Measurements from ENCODE around the gene FBXL22. TPM values are rescaled to one million over a fixed set of nuclear protein-coding genes. Genes with fewer than 3 reads are reported as not detected.

FBXL22 gene
- total RNA-seq, 1 experiment from 2014 or later: 0.46 TPM

DNA sequence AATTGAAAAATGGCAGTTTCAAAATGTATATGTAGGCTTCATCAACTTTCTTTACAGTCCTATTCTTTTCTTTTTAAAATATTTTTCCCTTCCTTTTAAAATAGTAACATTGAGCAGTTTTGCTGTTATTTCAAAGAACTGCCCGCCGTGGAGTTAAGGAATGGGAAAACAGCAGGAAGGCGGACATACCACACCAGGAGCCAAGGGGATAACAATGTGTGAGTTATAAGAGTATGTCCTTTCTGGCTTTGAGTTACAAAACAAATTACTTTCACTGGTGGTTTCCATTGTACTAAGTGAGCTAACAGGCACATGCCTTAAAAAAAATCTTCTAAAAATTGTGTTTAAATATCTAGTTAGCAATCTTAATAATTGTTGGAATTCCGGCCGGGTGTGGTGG is 37.4 kb upstream of the FBXL22 start:
- Mint-ChIP-seq H3K4me1 (peaks cover 52% of the 10 kb centered on the region), H3K36me3 (no peaks in the 10 kb centered on the region; the same call in none of the 2 replicates), H3K27ac (peak overlapping the region; percentile 89; the same call in 1 of the 2 replicates), H3K27me3 (ENCODE audit: low read depth) (no peaks in the 10 kb centered on the region), H3K4me3 (peak overlapping the region; percentile 14; the same call in 1 of the 2 replicates), H3K9me3 (no peaks in the 10 kb centered on the region)
- ChIA-PET CTCF (interaction anchor here (1.6 kb wide), 1 partner anchor 40 kb away, joined by 5 read pairs; no protein-coding TSS in a partner anchor), POLR2A (interaction anchor here (0.7 kb wide), 1 partner anchor 21 kb away, joined by 3 read pairs; no protein-coding TSS in a partner anchor)
- ATAC-seq: peak; percentile 47
- TF ChIP-seq, protein P1, sequence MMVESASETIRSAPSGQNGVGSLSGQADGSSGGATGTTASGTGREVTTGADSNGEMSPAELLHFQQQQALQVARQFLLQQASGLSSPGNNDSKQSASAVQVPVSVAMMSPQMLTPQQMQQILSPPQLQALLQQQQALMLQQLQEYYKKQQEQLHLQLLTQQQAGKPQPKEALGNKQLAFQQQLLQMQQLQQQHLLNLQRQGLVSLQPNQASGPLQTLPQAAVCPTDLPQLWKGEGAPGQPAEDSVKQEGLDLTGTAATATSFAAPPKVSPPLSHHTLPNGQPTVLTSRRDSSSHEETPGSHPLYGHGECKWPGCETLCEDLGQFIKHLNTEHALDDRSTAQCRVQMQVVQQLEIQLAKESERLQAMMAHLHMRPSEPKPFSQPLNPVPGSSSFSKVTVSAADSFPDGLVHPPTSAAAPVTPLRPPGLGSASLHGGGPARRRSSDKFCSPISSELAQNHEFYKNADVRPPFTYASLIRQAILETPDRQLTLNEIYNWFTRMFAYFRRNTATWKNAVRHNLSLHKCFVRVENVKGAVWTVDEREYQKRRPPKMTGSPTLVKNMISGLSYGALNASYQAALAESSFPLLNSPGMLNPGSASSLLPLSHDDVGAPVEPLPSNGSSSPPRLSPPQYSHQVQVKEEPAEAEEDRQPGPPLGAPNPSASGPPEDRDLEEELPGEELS (CRISPR knock-in tag; IDR thresholded peaks at IDR 0.05): peak; percentile 38; the same call in 1 of the 2 replicates
- TF ChIP-seq TEAD1 (CRISPR knock-in tag; IDR thresholded peaks at IDR 0.05): peak; percentile 67; the same call in 1 of the 2 replicates
- TF ChIP-seq ZNF423 (CRISPR knock-in tag; IDR thresholded peaks at IDR 0.05): peak; percentile 59; the same call in 1 of the 2 replicates
- no peak for TF ChIP-seq ZNF416 (CRISPR knock-in tag; IDR thresholded peaks at IDR 0.05)
- no peak for DNase-seq (ENCODE audit: low spot score)

DNA sequence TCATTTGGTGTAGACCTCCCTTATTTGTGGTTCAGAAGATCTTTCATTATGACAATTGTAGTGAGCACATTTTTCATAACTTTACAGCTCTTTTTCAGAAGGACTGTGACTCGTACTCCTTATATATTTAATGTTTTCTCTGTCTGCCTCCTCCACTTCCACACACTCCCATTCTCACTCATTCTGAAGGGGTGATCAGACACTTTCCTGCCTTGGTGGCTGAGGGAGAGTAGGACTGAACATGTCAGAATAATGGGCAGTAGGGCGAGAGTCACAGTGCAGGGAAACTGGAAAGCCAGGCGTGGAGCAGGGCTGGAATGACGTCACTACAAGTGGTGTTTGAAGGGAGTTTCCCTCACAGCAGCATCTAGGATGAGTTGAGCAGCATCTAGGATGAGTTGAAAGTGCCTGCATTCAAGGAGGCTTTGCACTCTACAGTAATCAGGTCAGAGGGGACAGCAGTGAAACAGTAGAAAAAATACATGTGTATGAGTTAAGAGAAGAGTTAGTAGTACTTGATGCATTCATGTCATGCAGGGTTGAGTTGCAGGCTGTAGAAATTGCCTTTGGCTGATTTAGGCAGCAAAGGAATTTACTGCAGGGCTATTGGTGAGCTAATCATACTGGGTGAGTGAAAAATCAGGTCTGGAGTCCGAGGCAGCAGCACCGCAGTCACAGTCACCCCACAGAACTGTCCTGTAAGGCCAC is 36.3 kb upstream of the FBXL22 start:
- no peak for DNase-seq (ENCODE audit: low spot score)
- POLR2A ChIA-PET: no interaction called here
- ATAC-seq: peak; percentile 40

DNA sequence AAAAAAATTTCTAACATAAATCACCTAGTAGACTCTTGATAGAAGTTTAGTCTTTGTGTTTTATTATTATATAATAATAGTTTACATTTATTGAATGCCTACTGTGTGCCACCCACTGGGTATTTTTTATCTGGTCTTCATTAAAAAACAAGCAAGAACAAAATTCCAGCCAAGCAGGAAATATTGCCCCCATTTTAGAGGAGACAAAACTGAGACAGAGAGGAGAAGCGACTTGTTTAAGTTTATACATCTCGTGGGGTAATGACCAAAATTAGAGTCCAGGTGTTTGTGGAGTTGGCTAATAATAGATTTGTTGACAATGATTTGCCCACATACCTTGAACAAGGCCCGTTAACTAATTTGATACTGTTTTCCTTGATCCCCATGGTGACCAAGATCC is 33.1 kb upstream of the FBXL22 start:
- no peak overlapping the region for H3K4me3 Mint-ChIP-seq
- ATAC-seq (no peak), DNase-seq (ENCODE audit: low spot score) (no peak)
- no peak overlapping the region for H3K27ac Mint-ChIP-seq
- no peaks in the 10 kb centered on the region for H3K27me3 Mint-ChIP-seq (ENCODE audit: low read depth)
- POLR2A ChIA-PET: no interaction called here
- H3K9me3 Mint-ChIP-seq: no peaks in the 10 kb centered on the region
- no peaks in the 10 kb centered on the region for H3K36me3 Mint-ChIP-seq
- H3K4me1 Mint-ChIP-seq: peaks cover 30% of the 10 kb centered on the region
- CTCF ChIA-PET: no interaction called here
- TF ChIP-seq, protein P2, sequence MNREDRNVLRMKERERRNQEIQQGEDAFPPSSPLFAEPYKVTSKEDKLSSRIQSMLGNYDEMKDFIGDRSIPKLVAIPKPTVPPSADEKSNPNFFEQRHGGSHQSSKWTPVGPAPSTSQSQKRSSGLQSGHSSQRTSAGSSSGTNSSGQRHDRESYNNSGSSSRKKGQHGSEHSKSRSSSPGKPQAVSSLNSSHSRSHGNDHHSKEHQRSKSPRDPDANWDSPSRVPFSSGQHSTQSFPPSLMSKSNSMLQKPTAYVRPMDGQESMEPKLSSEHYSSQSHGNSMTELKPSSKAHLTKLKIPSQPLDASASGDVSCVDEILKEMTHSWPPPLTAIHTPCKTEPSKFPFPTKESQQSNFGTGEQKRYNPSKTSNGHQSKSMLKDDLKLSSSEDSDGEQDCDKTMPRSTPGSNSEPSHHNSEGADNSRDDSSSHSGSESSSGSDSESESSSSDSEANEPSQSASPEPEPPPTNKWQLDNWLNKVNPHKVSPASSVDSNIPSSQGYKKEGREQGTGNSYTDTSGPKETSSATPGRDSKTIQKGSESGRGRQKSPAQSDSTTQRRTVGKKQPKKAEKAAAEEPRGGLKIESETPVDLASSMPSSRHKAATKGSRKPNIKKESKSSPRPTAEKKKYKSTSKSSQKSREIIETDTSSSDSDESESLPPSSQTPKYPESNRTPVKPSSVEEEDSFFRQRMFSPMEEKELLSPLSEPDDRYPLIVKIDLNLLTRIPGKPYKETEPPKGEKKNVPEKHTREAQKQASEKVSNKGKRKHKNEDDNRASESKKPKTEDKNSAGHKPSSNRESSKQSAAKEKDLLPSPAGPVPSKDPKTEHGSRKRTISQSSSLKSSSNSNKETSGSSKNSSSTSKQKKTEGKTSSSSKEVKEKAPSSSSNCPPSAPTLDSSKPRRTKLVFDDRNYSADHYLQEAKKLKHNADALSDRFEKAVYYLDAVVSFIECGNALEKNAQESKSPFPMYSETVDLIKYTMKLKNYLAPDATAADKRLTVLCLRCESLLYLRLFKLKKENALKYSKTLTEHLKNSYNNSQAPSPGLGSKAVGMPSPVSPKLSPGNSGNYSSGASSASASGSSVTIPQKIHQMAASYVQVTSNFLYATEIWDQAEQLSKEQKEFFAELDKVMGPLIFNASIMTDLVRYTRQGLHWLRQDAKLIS (CRISPR knock-in tag; IDR thresholded peaks at IDR 0.05; ENCODE audit: borderline replicate concordance): no peak
- TF ChIP-seq ZNF671 (CRISPR knock-in tag; IDR thresholded peaks at IDR 0.05) (no peak), FOXP1 (CRISPR knock-in tag; IDR thresholded peaks at IDR 0.05; ENCODE audit: borderline replicate concordance) (no peak), SMAD4 (CRISPR knock-in tag; IDR thresholded peaks at IDR 0.05) (no peak), CREB1 (CRISPR knock-in tag; IDR thresholded peaks at IDR 0.05) (no peak), ZNF219 (CRISPR knock-in tag; IDR thresholded peaks at IDR 0.05; ENCODE audit: borderline replicate concordance) (no peak), JAZF1 (CRISPR knock-in tag; IDR thresholded peaks at IDR 0.05) (no peak), ZNF232 (CRISPR knock-in tag; IDR thresholded peaks at IDR 0.05) (no peak)
- TF ChIP-seq, protein P3, sequence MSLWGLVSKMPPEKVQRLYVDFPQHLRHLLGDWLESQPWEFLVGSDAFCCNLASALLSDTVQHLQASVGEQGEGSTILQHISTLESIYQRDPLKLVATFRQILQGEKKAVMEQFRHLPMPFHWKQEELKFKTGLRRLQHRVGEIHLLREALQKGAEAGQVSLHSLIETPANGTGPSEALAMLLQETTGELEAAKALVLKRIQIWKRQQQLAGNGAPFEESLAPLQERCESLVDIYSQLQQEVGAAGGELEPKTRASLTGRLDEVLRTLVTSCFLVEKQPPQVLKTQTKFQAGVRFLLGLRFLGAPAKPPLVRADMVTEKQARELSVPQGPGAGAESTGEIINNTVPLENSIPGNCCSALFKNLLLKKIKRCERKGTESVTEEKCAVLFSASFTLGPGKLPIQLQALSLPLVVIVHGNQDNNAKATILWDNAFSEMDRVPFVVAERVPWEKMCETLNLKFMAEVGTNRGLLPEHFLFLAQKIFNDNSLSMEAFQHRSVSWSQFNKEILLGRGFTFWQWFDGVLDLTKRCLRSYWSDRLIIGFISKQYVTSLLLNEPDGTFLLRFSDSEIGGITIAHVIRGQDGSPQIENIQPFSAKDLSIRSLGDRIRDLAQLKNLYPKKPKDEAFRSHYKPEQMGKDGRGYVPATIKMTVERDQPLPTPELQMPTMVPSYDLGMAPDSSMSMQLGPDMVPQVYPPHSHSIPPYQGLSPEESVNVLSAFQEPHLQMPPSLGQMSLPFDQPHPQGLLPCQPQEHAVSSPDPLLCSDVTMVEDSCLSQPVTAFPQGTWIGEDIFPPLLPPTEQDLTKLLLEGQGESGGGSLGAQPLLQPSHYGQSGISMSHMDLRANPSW (CRISPR knock-in tag; conservative IDR thresholded peaks at IDR 0.05; ENCODE audit: low read depth): no peak
- TF ChIP-seq, protein P4, sequence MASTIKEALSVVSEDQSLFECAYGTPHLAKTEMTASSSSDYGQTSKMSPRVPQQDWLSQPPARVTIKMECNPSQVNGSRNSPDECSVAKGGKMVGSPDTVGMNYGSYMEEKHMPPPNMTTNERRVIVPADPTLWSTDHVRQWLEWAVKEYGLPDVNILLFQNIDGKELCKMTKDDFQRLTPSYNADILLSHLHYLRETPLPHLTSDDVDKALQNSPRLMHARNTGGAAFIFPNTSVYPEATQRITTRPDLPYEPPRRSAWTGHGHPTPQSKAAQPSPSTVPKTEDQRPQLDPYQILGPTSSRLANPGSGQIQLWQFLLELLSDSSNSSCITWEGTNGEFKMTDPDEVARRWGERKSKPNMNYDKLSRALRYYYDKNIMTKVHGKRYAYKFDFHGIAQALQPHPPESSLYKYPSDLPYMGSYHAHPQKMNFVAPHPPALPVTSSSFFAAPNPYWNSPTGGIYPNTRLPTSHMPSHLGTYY (CRISPR knock-in tag; IDR thresholded peaks at IDR 0.05): no peak

More for the DNA sequence above, 36.3 kb upstream of the FBXL22 start:
- no peak overlapping the region for H3K27ac Mint-ChIP-seq
- no peaks in the 10 kb centered on the region; the same call in none of the 2 replicates for H3K36me3 Mint-ChIP-seq
- CTCF ChIA-PET: no interaction called here
- H3K9me3 Mint-ChIP-seq: no peaks in the 10 kb centered on the region
- no peaks in the 10 kb centered on the region for H3K27me3 Mint-ChIP-seq (ENCODE audit: low read depth)
- H3K4me3 Mint-ChIP-seq: no peak overlapping the region
- peaks cover 48% of the 10 kb centered on the region for H3K4me1 Mint-ChIP-seq
- TF ChIP-seq, protein P5, sequence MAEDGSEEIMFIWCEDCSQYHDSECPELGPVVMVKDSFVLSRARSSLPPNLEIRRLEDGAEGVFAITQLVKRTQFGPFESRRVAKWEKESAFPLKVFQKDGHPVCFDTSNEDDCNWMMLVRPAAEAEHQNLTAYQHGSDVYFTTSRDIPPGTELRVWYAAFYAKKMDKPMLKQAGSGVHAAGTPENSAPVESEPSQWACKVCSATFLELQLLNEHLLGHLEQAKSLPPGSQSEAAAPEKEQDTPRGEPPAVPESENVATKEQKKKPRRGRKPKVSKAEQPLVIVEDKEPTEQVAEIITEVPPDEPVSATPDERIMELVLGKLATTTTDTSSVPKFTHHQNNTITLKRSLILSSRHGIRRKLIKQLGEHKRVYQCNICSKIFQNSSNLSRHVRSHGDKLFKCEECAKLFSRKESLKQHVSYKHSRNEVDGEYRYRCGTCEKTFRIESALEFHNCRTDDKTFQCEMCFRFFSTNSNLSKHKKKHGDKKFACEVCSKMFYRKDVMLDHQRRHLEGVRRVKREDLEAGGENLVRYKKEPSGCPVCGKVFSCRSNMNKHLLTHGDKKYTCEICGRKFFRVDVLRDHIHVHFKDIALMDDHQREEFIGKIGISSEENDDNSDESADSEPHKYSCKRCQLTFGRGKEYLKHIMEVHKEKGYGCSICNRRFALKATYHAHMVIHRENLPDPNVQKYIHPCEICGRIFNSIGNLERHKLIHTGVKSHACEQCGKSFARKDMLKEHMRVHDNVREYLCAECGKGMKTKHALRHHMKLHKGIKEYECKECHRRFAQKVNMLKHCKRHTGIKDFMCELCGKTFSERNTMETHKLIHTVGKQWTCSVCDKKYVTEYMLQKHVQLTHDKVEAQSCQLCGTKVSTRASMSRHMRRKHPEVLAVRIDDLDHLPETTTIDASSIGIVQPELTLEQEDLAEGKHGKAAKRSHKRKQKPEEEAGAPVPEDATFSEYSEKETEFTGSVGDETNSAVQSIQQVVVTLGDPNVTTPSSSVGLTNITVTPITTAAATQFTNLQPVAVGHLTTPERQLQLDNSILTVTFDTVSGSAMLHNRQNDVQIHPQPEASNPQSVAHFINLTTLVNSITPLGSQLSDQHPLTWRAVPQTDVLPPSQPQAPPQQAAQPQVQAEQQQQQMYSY (CRISPR knock-in tag; IDR thresholded peaks at IDR 0.05): peak; percentile 92
- TF ChIP-seq NFATC4 (CRISPR knock-in tag; IDR thresholded peaks at IDR 0.05) (no peak), JUN (CRISPR knock-in tag; IDR thresholded peaks at IDR 0.05) (no peak)

Measured in WTC11 (cell line).